ENCODE data around the gene WDTC1. TPM values are rescaled to one million over a fixed set of nuclear protein-coding genes. Genes with fewer than 3 reads are reported as not detected.
A peak's percentile ranks its signal among the peaks of the same experiment; 100 is the strongest.

Gene WDTC1
- total and polyA plus RNA-seq, 2 of the 13 experiments (the other 11 are each of a cell fraction or from before 2014, with no cell fraction given), result 5.5 TPM

DNA sequence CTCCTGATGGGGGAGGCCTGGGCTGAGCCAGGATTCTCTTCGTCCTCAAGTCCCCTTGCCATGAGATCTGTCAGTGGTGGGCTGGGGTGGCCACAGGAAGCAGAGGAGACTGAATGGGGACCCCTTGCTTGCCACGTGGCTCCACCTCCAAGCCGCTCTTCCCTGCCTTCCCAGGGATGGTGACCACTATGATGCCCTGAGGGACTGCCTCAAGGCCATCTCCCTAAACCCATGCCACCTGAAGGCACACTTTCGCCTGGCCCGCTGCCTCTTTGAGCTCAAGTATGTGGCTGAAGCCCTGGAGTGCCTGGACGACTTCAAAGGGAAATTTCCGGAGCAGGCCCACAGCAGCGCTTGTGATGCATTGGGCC, 66.6 kb downstream of the WDTC1 start (continued):
- TF ChIP-seq ZNF615 (CRISPR knock-in tag; IDR thresholded peaks at IDR 0.05; ENCODE audit: borderline replicate concordance), result no peak
- TF ChIP-seq, protein P1, sequence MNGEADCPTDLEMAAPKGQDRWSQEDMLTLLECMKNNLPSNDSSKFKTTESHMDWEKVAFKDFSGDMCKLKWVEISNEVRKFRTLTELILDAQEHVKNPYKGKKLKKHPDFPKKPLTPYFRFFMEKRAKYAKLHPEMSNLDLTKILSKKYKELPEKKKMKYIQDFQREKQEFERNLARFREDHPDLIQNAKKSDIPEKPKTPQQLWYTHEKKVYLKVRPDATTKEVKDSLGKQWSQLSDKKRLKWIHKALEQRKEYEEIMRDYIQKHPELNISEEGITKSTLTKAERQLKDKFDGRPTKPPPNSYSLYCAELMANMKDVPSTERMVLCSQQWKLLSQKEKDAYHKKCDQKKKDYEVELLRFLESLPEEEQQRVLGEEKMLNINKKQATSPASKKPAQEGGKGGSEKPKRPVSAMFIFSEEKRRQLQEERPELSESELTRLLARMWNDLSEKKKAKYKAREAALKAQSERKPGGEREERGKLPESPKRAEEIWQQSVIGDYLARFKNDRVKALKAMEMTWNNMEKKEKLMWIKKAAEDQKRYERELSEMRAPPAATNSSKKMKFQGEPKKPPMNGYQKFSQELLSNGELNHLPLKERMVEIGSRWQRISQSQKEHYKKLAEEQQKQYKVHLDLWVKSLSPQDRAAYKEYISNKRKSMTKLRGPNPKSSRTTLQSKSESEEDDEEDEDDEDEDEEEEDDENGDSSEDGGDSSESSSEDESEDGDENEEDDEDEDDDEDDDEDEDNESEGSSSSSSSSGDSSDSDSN (CRISPR knock-in tag; IDR thresholded peaks at IDR 0.05), result 0 out of 2 replicates have a peak, but pooled peaks have one; percentile 18
- TF ChIP-seq ZNF766 (CRISPR knock-in tag; IDR thresholded peaks at IDR 0.05; ENCODE audit: borderline replicate concordance), result no peak

DNA sequence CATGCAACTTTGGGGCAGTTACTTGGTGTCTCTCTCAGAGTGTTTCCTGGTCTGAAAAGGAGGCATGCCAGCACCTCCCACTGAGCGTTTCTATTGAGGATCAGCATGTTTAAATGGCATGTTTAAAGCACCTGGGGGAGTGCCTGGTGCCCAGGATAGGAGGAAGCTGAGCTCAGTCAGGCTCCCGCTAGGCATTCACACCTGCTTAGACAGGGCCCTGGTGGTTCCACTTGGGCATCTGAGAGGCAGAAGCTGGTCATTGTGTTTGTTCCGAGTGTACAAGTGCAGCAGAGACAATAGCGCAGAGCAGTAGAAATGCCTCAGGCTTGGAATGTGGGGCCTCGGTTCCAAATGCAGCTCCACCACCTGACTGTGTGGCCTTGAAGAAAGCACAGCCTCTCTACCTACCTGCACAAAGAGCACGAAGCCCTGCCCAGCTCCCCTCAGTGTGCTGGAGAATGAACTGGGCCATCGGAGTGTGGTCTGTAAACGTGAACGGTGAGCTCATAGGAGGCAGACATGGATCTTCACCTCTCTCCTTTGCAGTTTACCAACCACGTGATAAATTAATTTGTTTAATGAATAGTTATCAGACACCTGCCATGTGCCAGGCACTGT, 67.3 kb downstream of the WDTC1 start:
- BruUV-seq (replicated peaks), result no TSS peak
- intact Hi-C loops (cut with micrococcal nuclease; ENCODE audit: unreplicated experiment) (loop anchor here (1.0 kb wide), 1 partner anchor 87 kb away; no protein-coding TSS in a partner anchor), in situ Hi-C loops (cut with HindIII; ENCODE audit: extremely low pct_ligation_motif_present, low pct_unique_long_range_greater_than_20kb) (no loop called here)
- no peak for TF ChIP-seq ZNF292 (CRISPR knock-in tag; IDR thresholded peaks at IDR 0.05; ENCODE audit: borderline replicate concordance, low read depth)
- TF ChIP-seq ZSCAN21 (CRISPR knock-in tag; IDR thresholded peaks at IDR 0.05; ENCODE audit: borderline replicate concordance), result no peak
- TF ChIP-seq, protein P2, sequence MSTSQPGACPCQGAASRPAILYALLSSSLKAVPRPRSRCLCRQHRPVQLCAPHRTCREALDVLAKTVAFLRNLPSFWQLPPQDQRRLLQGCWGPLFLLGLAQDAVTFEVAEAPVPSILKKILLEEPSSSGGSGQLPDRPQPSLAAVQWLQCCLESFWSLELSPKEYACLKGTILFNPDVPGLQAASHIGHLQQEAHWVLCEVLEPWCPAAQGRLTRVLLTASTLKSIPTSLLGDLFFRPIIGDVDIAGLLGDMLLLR (CRISPR knock-in tag; IDR thresholded peaks at IDR 0.05), result no peak
- TF ChIP-seq HOXA3 (CRISPR knock-in tag; IDR thresholded peaks at IDR 0.05), result no peak
- TF ChIP-seq ZFP90 (CRISPR knock-in tag; IDR thresholded peaks at IDR 0.05; ENCODE audit: borderline replicate concordance), result no peak
- TF ChIP-seq, protein P3, sequence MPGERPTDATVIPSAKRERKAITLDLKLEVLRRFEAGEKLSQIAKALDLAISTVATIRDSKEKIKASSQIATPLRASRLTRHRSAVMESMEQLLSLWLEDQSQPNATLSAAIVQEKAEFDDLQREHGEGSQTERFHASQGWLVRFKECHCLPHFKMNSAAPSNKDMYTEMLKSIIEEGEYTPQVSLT (CRISPR knock-in tag; IDR thresholded peaks at IDR 0.05; ENCODE audit: borderline replicate concordance, low read depth), result no peak
- no peak for TF ChIP-seq MAFK (conservative IDR thresholded peaks at IDR 0.05 in 1 of 2, IDR thresholded peaks at IDR 0.05 in 1 of 2; ENCODE audit: low read length in 2 of 2)
- TF ChIP-seq, protein P4, sequence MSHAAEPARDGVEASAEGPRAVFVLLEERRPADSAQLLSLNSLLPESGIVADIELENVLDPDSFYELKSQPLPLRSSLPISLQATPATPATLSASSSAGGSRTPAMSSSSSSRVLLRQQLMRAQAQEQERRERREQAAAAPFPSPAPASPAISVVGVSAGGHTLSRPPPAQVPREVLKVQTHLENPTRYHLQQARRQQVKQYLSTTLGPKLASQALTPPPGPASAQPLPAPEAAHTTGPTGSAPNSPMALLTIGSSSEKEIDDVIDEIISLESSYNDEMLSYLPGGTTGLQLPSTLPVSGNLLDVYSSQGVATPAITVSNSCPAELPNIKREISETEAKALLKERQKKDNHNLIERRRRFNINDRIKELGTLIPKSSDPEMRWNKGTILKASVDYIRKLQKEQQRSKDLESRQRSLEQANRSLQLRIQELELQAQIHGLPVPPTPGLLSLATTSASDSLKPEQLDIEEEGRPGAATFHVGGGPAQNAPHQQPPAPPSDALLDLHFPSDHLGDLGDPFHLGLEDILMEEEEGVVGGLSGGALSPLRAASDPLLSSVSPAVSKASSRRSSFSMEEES (CRISPR knock-in tag; IDR thresholded peaks at IDR 0.05), result no peak
- TF ChIP-seq, protein P5, sequence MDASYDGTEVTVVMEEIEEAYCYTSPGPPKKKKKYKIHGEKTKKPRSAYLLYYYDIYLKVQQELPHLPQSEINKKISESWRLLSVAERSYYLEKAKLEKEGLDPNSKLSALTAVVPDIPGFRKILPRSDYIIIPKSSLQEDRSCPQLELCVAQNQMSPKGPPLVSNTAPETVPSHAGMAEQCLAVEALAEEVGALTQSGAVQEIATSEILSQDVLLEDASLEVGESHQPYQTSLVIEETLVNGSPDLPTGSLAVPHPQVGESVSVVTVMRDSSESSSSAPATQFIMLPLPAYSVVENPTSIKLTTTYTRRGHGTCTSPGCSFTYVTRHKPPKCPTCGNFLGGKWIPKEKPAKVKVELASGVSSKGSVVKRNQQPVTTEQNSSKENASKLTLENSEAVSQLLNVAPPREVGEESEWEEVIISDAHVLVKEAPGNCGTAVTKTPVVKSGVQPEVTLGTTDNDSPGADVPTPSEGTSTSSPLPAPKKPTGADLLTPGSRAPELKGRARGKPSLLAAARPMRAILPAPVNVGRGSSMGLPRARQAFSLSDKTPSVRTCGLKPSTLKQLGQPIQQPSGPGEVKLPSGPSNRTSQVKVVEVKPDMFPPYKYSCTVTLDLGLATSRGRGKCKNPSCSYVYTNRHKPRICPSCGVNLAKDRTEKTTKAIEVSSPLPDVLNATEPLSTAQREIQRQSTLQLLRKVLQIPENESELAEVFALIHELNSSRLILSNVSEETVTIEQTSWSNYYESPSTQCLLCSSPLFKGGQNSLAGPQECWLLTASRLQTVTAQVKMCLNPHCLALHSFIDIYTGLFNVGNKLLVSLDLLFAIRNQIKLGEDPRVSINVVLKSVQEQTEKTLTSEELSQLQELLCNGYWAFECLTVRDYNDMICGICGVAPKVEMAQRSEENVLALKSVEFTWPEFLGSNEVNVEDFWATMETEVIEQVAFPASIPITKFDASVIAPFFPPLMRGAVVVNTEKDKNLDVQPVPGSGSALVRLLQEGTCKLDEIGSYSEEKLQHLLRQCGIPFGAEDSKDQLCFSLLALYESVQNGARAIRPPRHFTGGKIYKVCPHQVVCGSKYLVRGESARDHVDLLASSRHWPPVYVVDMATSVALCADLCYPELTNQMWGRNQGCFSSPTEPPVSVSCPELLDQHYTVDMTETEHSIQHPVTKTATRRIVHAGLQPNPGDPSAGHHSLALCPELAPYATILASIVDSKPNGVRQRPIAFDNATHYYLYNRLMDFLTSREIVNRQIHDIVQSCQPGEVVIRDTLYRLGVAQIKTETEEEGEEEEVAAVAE (CRISPR knock-in tag; IDR thresholded peaks at IDR 0.05; ENCODE audit: borderline replicate concordance), result no peak

More for the DNA sequence above, 67.3 kb downstream of the WDTC1 start:
- Histone ChIP-seq H3K79me2 (ENCODE audit: insufficient read depth, low read length) (no peaks in the 10 kb centered on the region), H4K20me1 (ENCODE audit: insufficient read depth, low read length) (no peaks in the 10 kb centered on the region), H3K9me3 (ENCODE audit: low read length) (no peaks in the 10 kb centered on the region), H3K27me3 (ENCODE audit: control insufficient read depth in 1 of 2, insufficient read depth in 2 of 2, low read length in 2 of 2) (no peaks in the 10 kb centered on the region), H3K27ac (ENCODE audit: extremely low read length, insufficient read depth, low read length) (no peak overlapping the region), H3K4me3 (replicated peaks in 1 of 3; ENCODE audit: insufficient read depth in 1 of 3, low read depth in 2 of 3, low read length in 3 of 3) (no peak overlapping the region), H3K4me1 (ENCODE audit: insufficient read depth, low read length) (no peaks in the 10 kb centered on the region), H2AFZ (ENCODE audit: low read length) (no peak overlapping the region), H3K36me3 (replicated peaks in 1 of 2; ENCODE audit: control insufficient read depth in 1 of 2, insufficient read depth in 2 of 2, low read length in 2 of 2) (peaks cover 0 to 13% of the 10 kb centered on the region in 2 experiments; a peak in 2 of 5 replicates), H3K9ac (ENCODE audit: insufficient read depth, low read depth, low read length) (no peak overlapping the region), H3K4me2 (ENCODE audit: low read depth, low read length) (no peak overlapping the region)
- FAIRE-seq, result no peak
- WGBS (ENCODE audit: low lambda C conversion rate), result 83% methylated on average over 8 of the region's 10 CpGs
- ATAC-seq, result no peak
- ChIA-PET POLR2A (no interaction called here), CTCF (ENCODE audit: low intra/inter-chr PET ratio, low total read pairs) (interaction anchor here (1.1 to 4.0 kb wide), 4 partner anchors 56 to 94 kb away, joined by 5 to 43 read pairs (median 12); partner anchors contain the start of gene GPR3)
- DNase-seq (ENCODE audit: low spot score), result no peak
